Tibial nerve (tissue), 4 donors: ENCODE measurements around the gene PPP1R15B.

Experiments
- CTCF ChIP-seq, 5 experiments: fragments of 200-600 bp in 3 of 5; fragments of 450-650 bp in 2 of 5; sonication (generic) in 3 of 5; IDR thresholded peaks; one replicate each; pipeline ENCODE4 v1.5.1; 2016 to 2019; ENCODE audit warnings: antibody characterized with exemption in 5 of 5, mild to moderate bottlenecking in 3 of 5, moderate library complexity in 2 of 5
- EP300 ChIP-seq, 2 donors: sonication (generic); formaldehyde crosslinking; IDR thresholded peaks; one replicate each; pipeline ENCODE4 v1.6.1; 2017; ENCODE audit warnings: antibody characterized with exemption in 2 of 2, mild to moderate bottlenecking in 1 of 2
- POLR2A ChIP-seq, 2 donors: fragments of 450-650 bp; IDR thresholded peaks; one replicate each; pipeline ENCODE4 v1.6.1; 2017; ENCODE audit warnings: antibody characterized with exemption in 2 of 2, mild to moderate bottlenecking in 2 of 2, moderate library complexity in 2 of 2

- TF ChIP-seq CTCF (IDR thresholded peaks at IDR 0.05) (no peak), POLR2A (IDR thresholded peaks at IDR 0.05) (no peak), EP300 (IDR thresholded peaks at IDR 0.05) (no peak)
Observed at GRCh38 chr1:204448991-204449677, 37.5 kb upstream of the PPP1R15B start.
